ENCODE results near the gene LRRC7.

Gene LRRC7

GRCh38 chr1:70101774-70102173, 534.1 kb downstream of the LRRC7 start:
- H3K36me3 ChIP-seq = no peaks in the 10 kb centered on the region
- no peak overlapping the region for H3K27ac ChIP-seq
- no peak for TF ChIP-seq CTCF (IDR thresholded peaks at IDR 0.05; ENCODE audit: low read depth, low read length)
- no peak for DNase-seq
- no peaks in the 10 kb centered on the region for H3K9me3 ChIP-seq (ENCODE audit: severe bottlenecking)
- no peak overlapping the region for H3K4me3 ChIP-seq (ENCODE audit: low read depth, low read length)
- no peaks in the 10 kb centered on the region for H3K27me3 ChIP-seq (ENCODE audit: insufficient read depth, low read depth, severe bottlenecking)

- DNase-seq = no peak
- TF ChIP-seq CTCF (IDR thresholded peaks at IDR 0.05; ENCODE audit: low read depth, low read length) = no peak
- no peak overlapping the region for H3K27ac ChIP-seq
- no peak overlapping the region for H3K4me3 ChIP-seq (ENCODE audit: low read depth, low read length)
- H3K27me3 ChIP-seq (ENCODE audit: insufficient read depth, low read depth, severe bottlenecking) = no peaks in the 10 kb centered on the region
- H3K36me3 ChIP-seq = no peaks in the 10 kb centered on the region
- H3K9me3 ChIP-seq (ENCODE audit: severe bottlenecking) = no peaks in the 10 kb centered on the region
Observed at GRCh38 chr1:70103770-70104169, 536.0 kb downstream of the LRRC7 start.

DNA sequence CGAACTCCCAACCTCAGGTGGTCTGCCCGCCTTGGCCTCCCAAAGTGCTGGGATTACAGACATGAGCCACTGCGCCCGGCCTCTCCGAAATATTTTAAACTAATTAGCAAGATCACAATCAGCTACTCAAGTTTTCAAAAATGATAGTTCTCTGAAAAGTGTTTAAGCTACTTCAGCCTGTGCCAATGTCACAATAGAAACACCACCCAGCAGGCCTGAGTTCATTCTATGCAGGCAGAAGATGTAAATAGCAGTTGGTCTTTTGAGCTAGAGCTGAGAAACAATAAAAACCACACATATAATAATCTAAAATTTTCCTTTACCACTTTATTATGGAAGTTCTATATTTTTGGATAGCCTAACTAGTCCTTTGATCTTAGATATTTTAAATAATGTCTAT, 541.5 kb downstream of the LRRC7 start:
- TF ChIP-seq CTCF (IDR thresholded peaks at IDR 0.05; ENCODE audit: low read depth, low read length) = no peak
- H3K27me3 ChIP-seq (ENCODE audit: insufficient read depth, low read depth, severe bottlenecking) = no peaks in the 10 kb centered on the region
- DNase-seq = no peak
- no peaks in the 10 kb centered on the region for H3K9me3 ChIP-seq (ENCODE audit: severe bottlenecking)
- no peaks in the 10 kb centered on the region for H3K36me3 ChIP-seq
- H3K4me3 ChIP-seq (ENCODE audit: low read depth, low read length) = no peak overlapping the region
- H3K27ac ChIP-seq = no peak overlapping the region

DNA sequence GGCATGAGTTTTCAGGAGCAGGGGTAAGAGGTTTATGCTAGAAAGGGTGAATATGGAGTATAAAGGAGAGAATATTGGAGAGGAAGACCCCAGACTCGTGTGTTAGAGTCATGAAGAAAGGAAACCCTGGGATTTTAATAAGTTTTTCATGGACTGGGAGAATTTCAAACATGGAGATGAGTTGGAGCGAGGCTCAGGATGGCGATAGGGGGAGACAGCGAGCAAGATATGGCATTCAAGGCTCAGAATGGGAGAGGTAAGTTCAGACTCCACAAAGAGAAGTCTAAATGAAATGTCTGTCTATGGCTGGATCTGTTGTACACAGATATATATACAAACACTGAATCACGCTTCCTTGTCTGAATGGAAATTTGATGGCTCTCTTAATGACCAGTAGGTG, 545.1 kb downstream of the LRRC7 start:
- Histone ChIP-seq H3K27me3 (ENCODE audit: insufficient read depth, low read depth, severe bottlenecking) (no peaks in the 10 kb centered on the region), H3K36me3 (no peaks in the 10 kb centered on the region), H3K4me3 (ENCODE audit: low read depth, low read length) (no peak overlapping the region), H3K27ac (no peak overlapping the region), H3K9me3 (ENCODE audit: severe bottlenecking) (no peaks in the 10 kb centered on the region)
- no peak for DNase-seq
- 0 out of 2 replicates have a peak, but pooled peaks have one; percentile 17 for TF ChIP-seq CTCF (IDR thresholded peaks at IDR 0.05; ENCODE audit: low read depth, low read length)

DNA sequence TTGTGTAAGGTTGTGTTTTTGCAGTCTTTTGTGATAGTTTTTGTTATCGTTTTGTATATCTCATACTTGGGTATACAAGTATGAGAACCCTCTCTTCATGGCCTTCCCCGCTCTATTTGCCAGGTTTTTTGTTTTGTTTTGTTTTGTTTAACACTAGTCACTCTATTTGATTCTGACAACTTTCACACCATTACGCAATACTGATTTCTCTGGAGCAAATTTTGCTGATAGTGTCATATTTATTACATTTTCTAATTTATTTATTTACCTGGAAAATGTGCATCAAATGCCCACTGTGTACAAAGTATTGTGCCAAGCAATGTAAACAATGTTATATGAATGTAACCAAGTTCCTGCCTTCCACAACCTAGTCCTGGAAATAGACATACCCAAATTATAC, 547.6 kb downstream of the LRRC7 start:
- DNase-seq = no peak
- no peak for TF ChIP-seq CTCF (IDR thresholded peaks at IDR 0.05; ENCODE audit: low read depth, low read length)

DNA sequence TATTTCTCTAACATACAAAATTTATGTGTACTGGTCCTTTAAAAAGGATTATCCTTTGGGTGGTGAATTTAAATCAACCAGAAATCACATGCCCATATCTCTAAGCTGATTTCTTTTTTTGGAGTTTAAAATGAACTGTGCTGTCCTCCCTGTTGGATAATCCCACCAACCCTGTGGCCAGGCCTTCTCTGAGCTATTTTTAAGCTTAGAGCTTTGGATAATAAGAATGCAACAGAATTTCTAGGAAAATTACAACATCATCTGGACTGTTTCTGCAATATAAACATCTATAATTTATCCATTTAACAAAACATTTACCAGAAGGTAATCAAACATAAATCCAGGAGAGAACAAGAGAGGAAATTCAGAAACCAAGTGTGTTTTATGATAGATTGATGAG, 549.3 kb downstream of the LRRC7 start:
- no peaks in the 10 kb centered on the region for H3K27me3 ChIP-seq (ENCODE audit: insufficient read depth, low read depth, severe bottlenecking)
- H3K9me3 ChIP-seq (ENCODE audit: severe bottlenecking) = no peaks in the 10 kb centered on the region
- H3K27ac ChIP-seq = no peak overlapping the region
- no peak for DNase-seq
- no peak for TF ChIP-seq CTCF (IDR thresholded peaks at IDR 0.05; ENCODE audit: low read depth, low read length)
- no peak overlapping the region for H3K4me3 ChIP-seq (ENCODE audit: low read depth, low read length)
- H3K36me3 ChIP-seq = no peaks in the 10 kb centered on the region

More for the DNA sequence above, 547.6 kb downstream of the LRRC7 start:
- H3K9me3 ChIP-seq (ENCODE audit: severe bottlenecking) = no peaks in the 10 kb centered on the region
- H3K27me3 ChIP-seq (ENCODE audit: insufficient read depth, low read depth, severe bottlenecking) = no peaks in the 10 kb centered on the region
- no peak overlapping the region for H3K4me3 ChIP-seq (ENCODE audit: low read depth, low read length)
- no peak overlapping the region for H3K27ac ChIP-seq
- H3K36me3 ChIP-seq = no peaks in the 10 kb centered on the region
